PC-9 (cell line): ENCODE results near the gene PDE4D. TPM values are rescaled to one million over a fixed set of nuclear protein-coding genes. Genes with fewer than 3 reads are reported as not detected.

Experiments
- BruUV-seq: library from RNA; stranded (reverse); fragments of 400-500 nt; replicated peaks from 2 replicates; lab custom pipeline; 2021; lab: Mats Ljungman, UMichigan
- CTCF ChIA-PET: fragments of 300-600 bp; sonication (Branson Sonifier 250); formaldehyde crosslinking; loops from one replicate; lab custom pipeline; 2022; ENCODE audit warnings: antibody characterized with exemption; lab: Charles Lee
- POLR2A ChIA-PET: fragments of 300-600 bp; sonication (Branson Sonifier 250); formaldehyde crosslinking; loops from one replicate; lab custom pipeline; 2022; ENCODE audit warnings: antibody characterized with exemption; ENCODE audit not compliant: unreplicated experiment; lab: Charles Lee
- DNase-seq, 2 experiments: peaks; one replicate each; pipeline versions ENCODE4 v3.0.0 to v3.0.0-alpha.2; 2015 to 2022; ENCODE audit warnings: mixed read lengths in 1 of 2
- H2AFZ ChIP-seq: fragments of 200-600 bp; sonication (generic); 2 replicates; pipeline ENCODE4 v1.8.1; 2017; ENCODE audit warnings: antibody characterized with exemption
- H3F3A ChIP-seq: fragments of 200-600 bp; sonication (generic); 2 replicates; pipeline ENCODE4 v1.8.1; 2017; ENCODE audit warnings: antibody characterized with exemption, mild to moderate bottlenecking, low read depth; ENCODE audit not compliant: insufficient read depth
- H3K27ac ChIP-seq: fragments of 200-600 bp; sonication (generic); 2 replicates; pipeline ENCODE4 v1.6.1; 2016; ENCODE audit warnings: mixed run types
- H3K27me3 ChIP-seq: fragments of 200-600 bp; sonication (generic); 2 replicates; pipeline ENCODE4 v1.6.1; 2016; ENCODE audit warnings: low read depth, mixed run types; ENCODE audit not compliant: insufficient read depth
- H3K36me3 ChIP-seq: fragments of 200-600 bp; sonication (generic); 2 replicates; pipeline ENCODE4 v1.6.1; 2016; ENCODE audit warnings: low read depth, mixed run types
- H3K4me1 ChIP-seq: fragments of 200-600 bp; sonication (generic); replicated peaks from 2 replicates; pipeline ENCODE4 v1.6.1; 2016; ENCODE audit warnings: mixed run types; ENCODE audit not compliant: insufficient read depth
- H3K4me2 ChIP-seq: fragments of 200-600 bp; sonication (generic); 2 replicates; pipeline ENCODE4 v1.6.1; 2017; ENCODE audit warnings: mixed run types
- H3K4me3 ChIP-seq: fragments of 200-600 bp; sonication (generic); 2 replicates; pipeline ENCODE4 v1.6.1; 2016; ENCODE audit warnings: mixed run types
- H3K79me2 ChIP-seq: fragments of 200-600 bp; sonication (generic); 2 replicates; pipeline ENCODE4 v1.6.1; 2017; ENCODE audit warnings: low read depth, mixed run types
- H3K9me2 ChIP-seq: fragments of 200-600 bp; sonication (generic); 2 replicates; pipeline ENCODE4 v1.8.1; 2017; ENCODE audit warnings: mild to moderate bottlenecking; ENCODE audit not compliant: insufficient read depth
- H3K9me3 ChIP-seq: fragments of 200-600 bp; sonication (generic); 2 replicates; pipeline ENCODE4 v1.8.1; 2016; ENCODE audit warnings: low read depth; ENCODE audit not compliant: insufficient read depth
- H4K20me1 ChIP-seq: fragments of 200-600 bp; sonication (generic); 2 replicates; pipeline ENCODE4 v1.8.1; 2017; ENCODE audit not compliant: insufficient read depth
- EZH2 ChIP-seq: fragments of 200-600 bp; sonication (generic); IDR thresholded peaks from 2 replicates; pipeline ENCODE4 v1.8.0; 2017; ENCODE audit warnings: antibody characterized with exemption, low read depth
- intact Hi-C: fragments of 100-400 bp; cut with micrococcal nuclease; formaldehyde crosslinking; loops from one replicate; pipeline ENCODE4 v1.10.0; 2022; ENCODE audit not compliant: unreplicated experiment
- total RNA-seq: library from RNA; stranded (reverse); gene quantifications from 2 replicates; pipeline ENCODE4 v1.2.3, GENCODE V29; 2021
- TF ChIP-seq, protein P1 (sequence below): fragments of 200-600 bp; sonication (generic); conservative IDR thresholded peaks from 2 replicates; pipeline ENCODE4 v1.6.1; 2017; ENCODE audit warnings: mixed run types, antibody characterized with exemption, mild to moderate bottlenecking, moderate library complexity

The PDE4D gene
- total RNA-seq, 1 experiment from 2014 or later, result 9.8 TPM

DNA sequence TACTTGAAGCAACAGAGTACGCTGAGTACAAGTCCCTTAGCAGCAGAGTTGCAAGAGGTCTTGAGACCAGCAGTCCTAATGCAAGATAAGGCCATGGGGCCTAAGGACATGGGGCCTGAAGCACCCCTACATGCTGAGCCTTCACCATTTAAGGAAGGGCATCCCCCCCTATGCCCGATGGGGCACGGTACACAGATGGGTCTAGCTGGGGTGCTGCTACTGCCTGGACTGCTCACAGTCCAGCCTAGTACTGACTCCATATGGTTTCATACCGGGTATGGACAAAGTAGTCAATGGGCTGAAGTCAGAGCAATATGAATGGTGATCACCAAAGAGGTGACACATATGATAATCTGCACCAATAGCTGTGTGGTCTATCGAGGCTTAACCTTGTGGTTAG is 178.3 kb downstream of the PDE4D start:
- Histone ChIP-seq H3K9me2 (no peaks in the 10 kb centered on the region), H3K36me3 (no peaks in the 10 kb centered on the region), H3K4me1 (no peaks in the 10 kb centered on the region), H3K4me3 (no peak overlapping the region), H3K79me2 (no peaks in the 10 kb centered on the region), H3K9me3 (no peaks in the 10 kb centered on the region), H2AFZ (no peak overlapping the region), H3K4me2 (no peak overlapping the region), H3F3A (no peaks in the 10 kb centered on the region), H4K20me1 (no peaks in the 10 kb centered on the region), H3K27ac (no peak overlapping the region), H3K27me3 (no peaks in the 10 kb centered on the region)
- ChIA-PET POLR2A (no interaction called here), CTCF (no interaction called here)
- no TSS peak for BruUV-seq
- intact Hi-C loops, result no loop called here
- no peak for TF ChIP-seq EZH2
- TF ChIP-seq, protein P1, sequence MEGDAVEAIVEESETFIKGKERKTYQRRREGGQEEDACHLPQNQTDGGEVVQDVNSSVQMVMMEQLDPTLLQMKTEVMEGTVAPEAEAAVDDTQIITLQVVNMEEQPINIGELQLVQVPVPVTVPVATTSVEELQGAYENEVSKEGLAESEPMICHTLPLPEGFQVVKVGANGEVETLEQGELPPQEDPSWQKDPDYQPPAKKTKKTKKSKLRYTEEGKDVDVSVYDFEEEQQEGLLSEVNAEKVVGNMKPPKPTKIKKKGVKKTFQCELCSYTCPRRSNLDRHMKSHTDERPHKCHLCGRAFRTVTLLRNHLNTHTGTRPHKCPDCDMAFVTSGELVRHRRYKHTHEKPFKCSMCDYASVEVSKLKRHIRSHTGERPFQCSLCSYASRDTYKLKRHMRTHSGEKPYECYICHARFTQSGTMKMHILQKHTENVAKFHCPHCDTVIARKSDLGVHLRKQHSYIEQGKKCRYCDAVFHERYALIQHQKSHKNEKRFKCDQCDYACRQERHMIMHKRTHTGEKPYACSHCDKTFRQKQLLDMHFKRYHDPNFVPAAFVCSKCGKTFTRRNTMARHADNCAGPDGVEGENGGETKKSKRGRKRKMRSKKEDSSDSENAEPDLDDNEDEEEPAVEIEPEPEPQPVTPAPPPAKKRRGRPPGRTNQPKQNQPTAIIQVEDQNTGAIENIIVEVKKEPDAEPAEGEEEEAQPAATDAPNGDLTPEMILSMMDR, result no peak
- DNase-seq, result no peak

DNA sequence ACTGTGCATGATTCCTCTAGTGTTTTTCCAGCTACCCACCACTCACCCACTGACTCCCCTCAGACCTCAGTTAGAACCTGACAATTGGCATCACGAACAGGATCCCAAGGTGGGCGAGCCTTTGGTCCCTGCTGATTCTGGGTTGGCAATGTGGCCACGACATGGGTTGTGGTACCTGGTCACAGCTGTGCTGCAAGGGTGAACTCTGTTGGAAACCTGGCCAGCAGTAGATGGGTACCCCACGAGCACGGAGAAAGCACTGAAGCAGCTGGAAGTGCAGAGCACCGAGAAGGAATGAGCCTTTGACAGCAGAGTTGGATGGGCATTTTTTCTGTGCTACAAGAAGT is 180.1 kb downstream of the PDE4D start:
- no TSS peak for BruUV-seq
- Histone ChIP-seq H3K4me2 (no peak overlapping the region), H3K4me1 (no peaks in the 10 kb centered on the region), H3K9me2 (no peaks in the 10 kb centered on the region), H3F3A (no peaks in the 10 kb centered on the region), H3K36me3 (no peaks in the 10 kb centered on the region), H3K79me2 (no peaks in the 10 kb centered on the region), H3K27me3 (no peaks in the 10 kb centered on the region), H3K27ac (no peak overlapping the region), H2AFZ (no peak overlapping the region), H3K4me3 (no peak overlapping the region), H3K9me3 (no peaks in the 10 kb centered on the region), H4K20me1 (no peaks in the 10 kb centered on the region)
- POLR2A ChIA-PET, result no interaction called here
- no peak for TF ChIP-seq EZH2
- CTCF ChIA-PET, result no interaction called here
- DNase-seq, result no peak
- intact Hi-C loops, result no loop called here

DNA sequence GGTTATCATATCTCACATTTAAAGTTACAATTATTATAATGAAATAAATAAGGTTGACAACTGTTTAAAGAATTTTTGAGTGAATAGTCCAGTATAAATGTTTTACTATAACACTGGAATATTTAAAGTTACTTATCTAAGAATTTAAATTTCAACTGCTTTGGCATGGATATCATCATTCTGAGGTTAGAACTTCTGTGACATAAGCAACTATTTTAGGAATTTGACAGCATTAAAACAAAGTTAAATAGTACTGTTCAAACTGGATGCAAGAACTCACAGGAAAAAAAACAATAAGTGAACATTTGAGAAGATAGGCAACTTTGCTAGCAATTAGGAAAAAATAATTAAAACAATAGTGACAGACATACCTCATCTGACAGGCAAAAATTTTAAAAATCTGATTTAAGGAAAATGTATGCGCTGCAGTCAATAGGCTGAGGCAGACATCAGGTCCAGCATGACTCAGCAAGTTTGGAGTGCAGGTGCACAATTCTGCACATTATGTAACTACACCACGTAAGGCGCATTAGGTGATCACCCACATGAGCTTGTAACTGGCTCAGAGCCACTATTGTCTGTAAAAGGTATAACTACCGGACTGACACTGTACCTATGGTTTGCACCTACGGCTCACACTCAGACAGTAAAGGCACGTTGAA is 180.6 kb downstream of the PDE4D start:
- ChIA-PET POLR2A (no interaction called here), CTCF (no interaction called here)
- H3K36me3 ChIP-seq, result no peaks in the 10 kb centered on the region
- no peak for DNase-seq
- H3K9me2 ChIP-seq, result no peaks in the 10 kb centered on the region
- no peaks in the 10 kb centered on the region for H4K20me1 ChIP-seq
- intact Hi-C loops, result no loop called here
- no TSS peak for BruUV-seq
- H3K79me2 ChIP-seq, result no peaks in the 10 kb centered on the region
- H3K4me2 ChIP-seq, result no peak overlapping the region
- H3K4me3 ChIP-seq, result no peak overlapping the region
- H3K27ac ChIP-seq, result no peak overlapping the region
- TF ChIP-seq, protein P1, result no peak
- no peak for TF ChIP-seq EZH2
- H2AFZ ChIP-seq, result no peak overlapping the region
- H3K27me3 ChIP-seq, result no peaks in the 10 kb centered on the region
- no peaks in the 10 kb centered on the region for H3F3A ChIP-seq
- no peaks in the 10 kb centered on the region for H3K9me3 ChIP-seq
- no peaks in the 10 kb centered on the region for H3K4me1 ChIP-seq

DNA sequence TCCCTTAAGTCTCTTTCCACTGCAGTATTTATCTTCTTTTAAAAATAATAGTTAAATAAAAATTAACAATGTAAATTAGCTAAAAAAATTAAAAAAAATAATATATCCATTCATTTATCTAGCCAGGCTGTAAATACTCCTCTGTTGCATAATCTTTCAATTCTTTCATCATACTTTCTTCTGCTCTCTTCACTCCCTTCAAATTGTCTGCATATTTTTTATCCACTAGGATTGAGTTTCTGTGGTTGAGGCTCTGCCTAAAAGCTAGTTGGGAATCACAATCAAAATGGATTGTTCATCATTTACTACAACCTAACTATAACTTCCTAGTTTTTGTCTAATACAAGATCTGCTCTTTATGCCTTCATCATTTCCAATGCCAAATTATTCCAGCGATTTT is 182.2 kb downstream of the PDE4D start:
- DNase-seq, result no peak
- no peak overlapping the region for H2AFZ ChIP-seq
- H3K4me1 ChIP-seq, result no peaks in the 10 kb centered on the region
- H4K20me1 ChIP-seq, result no peaks in the 10 kb centered on the region
- H3K9me2 ChIP-seq, result no peaks in the 10 kb centered on the region
- H3F3A ChIP-seq, result no peaks in the 10 kb centered on the region
- TF ChIP-seq EZH2, result no peak
- TF ChIP-seq, protein P1, result no peak
- ChIA-PET POLR2A (no interaction called here), CTCF (no interaction called here)
- no peaks in the 10 kb centered on the region for H3K27me3 ChIP-seq
- H3K4me2 ChIP-seq, result no peak overlapping the region
- no peaks in the 10 kb centered on the region for H3K79me2 ChIP-seq
- H3K4me3 ChIP-seq, result no peak overlapping the region
- H3K27ac ChIP-seq, result no peak overlapping the region
- intact Hi-C loops, result no loop called here
- no peaks in the 10 kb centered on the region for H3K9me3 ChIP-seq
- BruUV-seq, result no TSS peak
- no peaks in the 10 kb centered on the region for H3K36me3 ChIP-seq
